WTC11 (cell line): ENCODE measurements around the gene GLG1. TPM values are rescaled to one million over a fixed set of nuclear protein-coding genes. Genes with fewer than 3 reads are reported as not detected.

ENCODE experiments used
- ATAC-seq: fragments of 200-7000 bp; cut with Tn5 transposase; 2 replicates; pipeline ENCODE4 v1.10.0; 2021; ENCODE audit warnings: mild to moderate bottlenecking, moderate library complexity
- Bru-seq: library from RNA; stranded (reverse); fragments of 400-500 nt; gene quantifications from one replicate; lab custom pipeline; 2021; lab: Mats Ljungman, UMichigan
- CTCF ChIA-PET: fragments of 300-600 bp; sonication (Branson Sonifier 250); formaldehyde crosslinking; loops from one replicate; lab custom pipeline; 2021; ENCODE audit warnings: antibody characterized with exemption; lab: Charles Lee
- POLR2A ChIA-PET: fragments of 350-600 bp; sonication (Branson Sonifier 250); formaldehyde crosslinking; loops from one replicate; lab custom pipeline; 2021; ENCODE audit warnings: antibody characterized with exemption; lab: Charles Lee
- DNase-seq: peaks from one replicate; pipeline ENCODE4 v3.0.0; 2021; ENCODE audit warnings: low spot score
- H3K27ac Mint-ChIP-seq: 2 replicates; pipeline ENCODE4 v1.8.0; 2021; ENCODE audit warnings: mixed read lengths
- H3K27me3 Mint-ChIP-seq: 2 replicates; pipeline ENCODE4 v1.8.0; 2021; ENCODE audit warnings: low read depth, mild to moderate bottlenecking, moderate library complexity, mixed read lengths
- H3K36me3 Mint-ChIP-seq: 2 replicates; pipeline ENCODE4 v1.8.0; 2021; ENCODE audit warnings: mixed read lengths
- H3K4me1 Mint-ChIP-seq: 2 replicates; pipeline ENCODE4 v1.8.0; 2022; ENCODE audit warnings: mixed read lengths
- H3K4me3 Mint-ChIP-seq: 2 replicates; pipeline ENCODE4 v1.8.0; 2021; ENCODE audit warnings: mild to moderate bottlenecking, moderate library complexity, mixed read lengths
- H3K9me3 Mint-ChIP-seq: 2 replicates; pipeline ENCODE4 v1.8.0; 2021; ENCODE audit warnings: mixed read lengths
- ATF1 ChIP-seq: sonication (generic); formaldehyde crosslinking; IDR thresholded peaks from 2 replicates; pipeline ENCODE4 v1.8.1; 2023; ENCODE audit warnings: mild to moderate bottlenecking, moderate library complexity, missing genetic modification reagents
- EMX1 ChIP-seq: fragments of 250-450 bp; sonication (Bioruptor Pico); IDR thresholded peaks from 2 replicates; pipeline ENCODE4 v1.8.0; 2021; ENCODE audit warnings: mild to moderate bottlenecking
- FOXK1 ChIP-seq: sonication (generic); formaldehyde crosslinking; IDR thresholded peaks from 2 replicates; pipeline ENCODE4 v1.8.0; 2022; ENCODE audit warnings: mild to moderate bottlenecking, moderate library complexity, missing genetic modification reagents
- GABPB1 ChIP-seq: sonication (generic); formaldehyde crosslinking; IDR thresholded peaks from 2 replicates; pipeline ENCODE4 v1.8.1; 2023; ENCODE audit warnings: mild to moderate bottlenecking, missing genetic modification reagents
- GRHL2 ChIP-seq: fragments of 250-450 bp; sonication (Bioruptor Pico); IDR thresholded peaks from 2 replicates; pipeline ENCODE4 v1.8.0; 2022; ENCODE audit warnings: mild to moderate bottlenecking, moderate library complexity; ENCODE audit not compliant: insufficient replicate concordance, severe bottlenecking
- GTF2I ChIP-seq: fragments of 250-450 bp; sonication (Bioruptor Pico); conservative IDR thresholded peaks from 2 replicates; pipeline ENCODE4 v1.4.0; 2021; ENCODE audit warnings: mild to moderate bottlenecking
- HMGA2 ChIP-seq: fragments of 250-450 bp; sonication (Bioruptor Pico); IDR thresholded peaks from 2 replicates; pipeline ENCODE4 v1.4.0; 2021; ENCODE audit warnings: mild to moderate bottlenecking, moderate library complexity
- KAT7 ChIP-seq: sonication (generic); formaldehyde crosslinking; IDR thresholded peaks from 2 replicates; pipeline ENCODE4 v1.8.1; 2023; ENCODE audit warnings: missing genetic modification reagents, mild to moderate bottlenecking, borderline replicate concordance
- MYBL2 ChIP-seq: sonication (generic); formaldehyde crosslinking; IDR thresholded peaks from 2 replicates; pipeline ENCODE4 v1.8.1; 2023; ENCODE audit warnings: mild to moderate bottlenecking, moderate library complexity, missing genetic modification reagents
- NR1H2 ChIP-seq: sonication (generic); formaldehyde crosslinking; IDR thresholded peaks from 2 replicates; pipeline ENCODE4 v1.9.0; 2021; ENCODE audit warnings: mild to moderate bottlenecking, moderate library complexity, missing genetic modification reagents
- NR2C2 ChIP-seq: sonication (generic); formaldehyde crosslinking; IDR thresholded peaks from 2 replicates; pipeline ENCODE4 v1.8.0; 2022; ENCODE audit warnings: mild to moderate bottlenecking, missing genetic modification reagents
- SMAD3 ChIP-seq: sonication (generic); formaldehyde crosslinking; IDR thresholded peaks from 2 replicates; pipeline ENCODE4 v1.8.0; 2022; ENCODE audit warnings: missing genetic modification reagents, mild to moderate bottlenecking, borderline replicate concordance
- SP1 ChIP-seq: sonication (generic); formaldehyde crosslinking; conservative IDR thresholded peaks from 2 replicates; pipeline ENCODE4 v1.8.1; 2022; ENCODE audit warnings: missing genetic modification reagents
- TEAD1 ChIP-seq: sonication (generic); formaldehyde crosslinking; IDR thresholded peaks from 2 replicates; pipeline ENCODE4 v1.8.0; 2022; ENCODE audit warnings: mild to moderate bottlenecking, missing genetic modification reagents
- ZNF317 ChIP-seq: sonication (generic); formaldehyde crosslinking; IDR thresholded peaks from 2 replicates; pipeline ENCODE4 v1.8.1; 2023; ENCODE audit warnings: low read depth, mild to moderate bottlenecking, moderate library complexity, missing genetic modification reagents, borderline replicate concordance
- ZNF416 ChIP-seq: fragments of 250-450 bp; sonication (Bioruptor Pico); IDR thresholded peaks from 2 replicates; pipeline ENCODE4 v1.9.0; 2021; ENCODE audit warnings: mild to moderate bottlenecking, inconsistent platforms
- long read RNA-seq, 3 experiments: library from RNA in 1 of 3; library from capped mRNA in 1 of 3; library from polyadenylated mRNA in 1 of 3; unstranded in 2 of 3; stranded (forward) in 1 of 3; transcript quantifications; one replicate each; pipeline ENCODE4 v2.0.0, GENCODE V29; 2021
- total RNA-seq: library from RNA; stranded (reverse); gene quantifications from 3 replicates; pipeline ENCODE4 v1.2.3, GENCODE V29; 2021
- TF ChIP-seq, protein P1 (sequence below): sonication (generic); formaldehyde crosslinking; IDR thresholded peaks from 2 replicates; pipeline ENCODE4 v1.8.1; 2023; ENCODE audit warnings: mild to moderate bottlenecking, missing genetic modification reagents, borderline replicate concordance
- TF ChIP-seq, protein P2 (sequence below): sonication (generic); formaldehyde crosslinking; IDR thresholded peaks from 2 replicates; pipeline ENCODE4 v1.8.0; 2022; ENCODE audit warnings: mild to moderate bottlenecking, missing genetic modification reagents
- TF ChIP-seq, protein P3 (sequence below): sonication (generic); formaldehyde crosslinking; IDR thresholded peaks from 2 replicates; pipeline ENCODE4 v1.8.0; 2023; ENCODE audit warnings: missing genetic modification reagents
- TF ChIP-seq, protein P4 (sequence below): fragments of 250-450 bp; sonication (Bioruptor Pico); IDR thresholded peaks from 2 replicates; pipeline ENCODE4 v2.1.2; 2022; ENCODE audit warnings: mild to moderate bottlenecking, moderate library complexity
- TF ChIP-seq, protein P5 (sequence below): sonication (generic); formaldehyde crosslinking; IDR thresholded peaks from 2 replicates; pipeline ENCODE4 v1.8.0; 2022; ENCODE audit warnings: mild to moderate bottlenecking, missing genetic modification reagents
- TF ChIP-seq, protein P6 (sequence below): fragments of 250-450 bp; sonication (Bioruptor Pico); IDR thresholded peaks from 2 replicates; pipeline ENCODE4 v1.9.0; 2021; ENCODE audit warnings: mild to moderate bottlenecking

Gene GLG1
- total RNA-seq: 156 to 179 TPM (median 171 TPM) in 3 replicates
- percentile 81 among the genes with signal in this experiment for Bru-seq, nascent RNA
- long read RNA-seq, experiment 1, full-length matches to known transcripts: 553 of 778 reads
- long read RNA-seq, experiment 1, partial matches to known transcripts: 106 of 778 reads
- long read RNA-seq, experiment 1, other reads (novel, unspliced or antisense): 119 of 778 reads
- long read RNA-seq, experiment 2, full-length matches to known transcripts: 44 of 218 reads
- long read RNA-seq, experiment 2, partial matches to known transcripts: 57 of 218 reads
- long read RNA-seq, experiment 2, other reads (novel, unspliced or antisense): 117 of 218 reads
- long read RNA-seq, experiment 3, partial matches to known transcripts: 14 of 15 reads
- long read RNA-seq, experiment 3, other reads (novel, unspliced or antisense): 1 of 15 reads

DNA sequence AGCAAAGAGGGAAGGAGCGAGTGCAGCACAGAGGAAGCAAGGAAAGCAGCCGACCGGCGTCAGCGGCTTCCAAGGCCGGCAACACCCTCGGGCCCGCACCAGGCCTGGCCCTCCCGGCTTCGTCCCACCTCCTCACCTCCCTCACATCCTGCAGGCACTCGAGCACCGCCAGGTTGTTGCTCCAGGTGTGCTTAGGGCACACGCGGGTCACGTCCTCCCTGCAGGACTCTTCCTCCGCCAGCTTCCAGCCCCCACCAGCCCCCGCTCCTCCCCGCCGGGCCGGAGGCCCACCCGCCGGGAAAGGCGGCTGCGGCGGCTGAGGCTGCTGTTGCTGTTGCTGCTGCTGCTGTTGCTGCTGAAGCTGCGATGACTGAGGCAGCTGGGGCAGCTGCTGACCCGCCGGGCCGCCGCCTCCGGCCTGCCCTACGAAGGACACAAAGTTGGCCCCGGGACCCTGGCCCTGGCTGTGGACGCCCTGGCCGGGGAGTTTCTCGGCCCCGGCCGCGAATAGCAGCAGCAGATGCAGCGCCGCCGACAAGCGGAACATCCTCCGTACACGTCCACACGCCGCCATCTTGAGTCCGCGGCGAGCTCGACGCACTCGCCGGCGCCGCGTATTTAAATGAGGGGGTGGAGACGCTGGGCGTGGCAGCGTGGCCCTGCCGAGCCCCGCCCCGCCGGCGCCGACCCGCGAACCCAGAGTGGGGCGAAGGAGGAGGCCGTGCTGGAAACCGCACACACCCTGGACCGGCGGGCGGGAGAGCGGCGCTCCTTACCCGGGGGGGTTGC, at the start of gene GLG1:
Gene GLG1, minus strand, starts transcription at position 594 of the 789 bp plus-strand sequence. Its CDS starts 20 bp downstream, at position 574.
- peak; percentile 85 for ATAC-seq
- Mint-ChIP-seq H3K27ac (peak within 1 kb of the TSS; percentile 96), H3K36me3 (peaks cover 3% of the 10 kb centered on the region; the same call in 1 of the 2 replicates), H3K9me3 (no peaks in the 10 kb centered on the region), H3K27me3 (no peaks in the 10 kb centered on the region), H3K4me3 (peak within 1 kb of the TSS; percentile 86), H3K4me1 (peaks cover 45% of the 10 kb centered on the region)
- ChIA-PET POLR2A (interaction anchor here (1.2 to 2.2 kb wide), 4 partner anchors 14 to 60 kb away, joined by 3 to 8 read pairs (median 4); partner anchors contain the start of gene RFWD3), CTCF (interaction anchor here (0.5 to 1.0 kb wide), 4 partner anchors 16 to 256 kb away, joined by 3 to 6 read pairs (median 3); no protein-coding TSS in a partner anchor)
- peak; percentile 90 for DNase-seq
- TF ChIP-seq KAT7 (peak; percentile 97), MYBL2 (CRISPR knock-in tag) (peak; percentile 86), ZNF416 (0 out of 2 replicates have a peak, but pooled peaks have one; percentile 45), ZNF317 (CRISPR knock-in tag) (no peak), EMX1 (CRISPR knock-in tag) (no peak), NR2C2 (CRISPR knock-in tag) (no peak), SP1 (CRISPR knock-in tag) (peak; percentile 94), ATF1 (no peak), GTF2I (CRISPR knock-in tag) (no peak), FOXK1 (CRISPR knock-in tag) (peak; percentile 79; the same call in 1 of the 2 replicates), GRHL2 (CRISPR knock-in tag) (no peak), GABPB1 (peak; percentile 73; the same call in 1 of the 2 replicates), TEAD1 (peak; percentile 48; the same call in 1 of the 2 replicates), NR1H2 (CRISPR knock-in tag) (no peak), HMGA2 (CRISPR knock-in tag) (no peak), SMAD3 (CRISPR knock-in tag) (peak; percentile 60; the same call in 1 of the 2 replicates)
- TF ChIP-seq, protein P1, sequence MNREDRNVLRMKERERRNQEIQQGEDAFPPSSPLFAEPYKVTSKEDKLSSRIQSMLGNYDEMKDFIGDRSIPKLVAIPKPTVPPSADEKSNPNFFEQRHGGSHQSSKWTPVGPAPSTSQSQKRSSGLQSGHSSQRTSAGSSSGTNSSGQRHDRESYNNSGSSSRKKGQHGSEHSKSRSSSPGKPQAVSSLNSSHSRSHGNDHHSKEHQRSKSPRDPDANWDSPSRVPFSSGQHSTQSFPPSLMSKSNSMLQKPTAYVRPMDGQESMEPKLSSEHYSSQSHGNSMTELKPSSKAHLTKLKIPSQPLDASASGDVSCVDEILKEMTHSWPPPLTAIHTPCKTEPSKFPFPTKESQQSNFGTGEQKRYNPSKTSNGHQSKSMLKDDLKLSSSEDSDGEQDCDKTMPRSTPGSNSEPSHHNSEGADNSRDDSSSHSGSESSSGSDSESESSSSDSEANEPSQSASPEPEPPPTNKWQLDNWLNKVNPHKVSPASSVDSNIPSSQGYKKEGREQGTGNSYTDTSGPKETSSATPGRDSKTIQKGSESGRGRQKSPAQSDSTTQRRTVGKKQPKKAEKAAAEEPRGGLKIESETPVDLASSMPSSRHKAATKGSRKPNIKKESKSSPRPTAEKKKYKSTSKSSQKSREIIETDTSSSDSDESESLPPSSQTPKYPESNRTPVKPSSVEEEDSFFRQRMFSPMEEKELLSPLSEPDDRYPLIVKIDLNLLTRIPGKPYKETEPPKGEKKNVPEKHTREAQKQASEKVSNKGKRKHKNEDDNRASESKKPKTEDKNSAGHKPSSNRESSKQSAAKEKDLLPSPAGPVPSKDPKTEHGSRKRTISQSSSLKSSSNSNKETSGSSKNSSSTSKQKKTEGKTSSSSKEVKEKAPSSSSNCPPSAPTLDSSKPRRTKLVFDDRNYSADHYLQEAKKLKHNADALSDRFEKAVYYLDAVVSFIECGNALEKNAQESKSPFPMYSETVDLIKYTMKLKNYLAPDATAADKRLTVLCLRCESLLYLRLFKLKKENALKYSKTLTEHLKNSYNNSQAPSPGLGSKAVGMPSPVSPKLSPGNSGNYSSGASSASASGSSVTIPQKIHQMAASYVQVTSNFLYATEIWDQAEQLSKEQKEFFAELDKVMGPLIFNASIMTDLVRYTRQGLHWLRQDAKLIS (CRISPR knock-in tag): peak; percentile 90; the same call in 1 of the 2 replicates
- TF ChIP-seq, protein P2, sequence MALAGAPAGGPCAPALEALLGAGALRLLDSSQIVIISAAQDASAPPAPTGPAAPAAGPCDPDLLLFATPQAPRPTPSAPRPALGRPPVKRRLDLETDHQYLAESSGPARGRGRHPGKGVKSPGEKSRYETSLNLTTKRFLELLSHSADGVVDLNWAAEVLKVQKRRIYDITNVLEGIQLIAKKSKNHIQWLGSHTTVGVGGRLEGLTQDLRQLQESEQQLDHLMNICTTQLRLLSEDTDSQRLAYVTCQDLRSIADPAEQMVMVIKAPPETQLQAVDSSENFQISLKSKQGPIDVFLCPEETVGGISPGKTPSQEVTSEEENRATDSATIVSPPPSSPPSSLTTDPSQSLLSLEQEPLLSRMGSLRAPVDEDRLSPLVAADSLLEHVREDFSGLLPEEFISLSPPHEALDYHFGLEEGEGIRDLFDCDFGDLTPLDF (CRISPR knock-in tag): no peak
- TF ChIP-seq, protein P3, sequence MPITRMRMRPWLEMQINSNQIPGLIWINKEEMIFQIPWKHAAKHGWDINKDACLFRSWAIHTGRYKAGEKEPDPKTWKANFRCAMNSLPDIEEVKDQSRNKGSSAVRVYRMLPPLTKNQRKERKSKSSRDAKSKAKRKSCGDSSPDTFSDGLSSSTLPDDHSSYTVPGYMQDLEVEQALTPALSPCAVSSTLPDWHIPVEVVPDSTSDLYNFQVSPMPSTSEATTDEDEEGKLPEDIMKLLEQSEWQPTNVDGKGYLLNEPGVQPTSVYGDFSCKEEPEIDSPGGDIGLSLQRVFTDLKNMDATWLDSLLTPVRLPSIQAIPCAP: no peak
- TF ChIP-seq, protein P4, sequence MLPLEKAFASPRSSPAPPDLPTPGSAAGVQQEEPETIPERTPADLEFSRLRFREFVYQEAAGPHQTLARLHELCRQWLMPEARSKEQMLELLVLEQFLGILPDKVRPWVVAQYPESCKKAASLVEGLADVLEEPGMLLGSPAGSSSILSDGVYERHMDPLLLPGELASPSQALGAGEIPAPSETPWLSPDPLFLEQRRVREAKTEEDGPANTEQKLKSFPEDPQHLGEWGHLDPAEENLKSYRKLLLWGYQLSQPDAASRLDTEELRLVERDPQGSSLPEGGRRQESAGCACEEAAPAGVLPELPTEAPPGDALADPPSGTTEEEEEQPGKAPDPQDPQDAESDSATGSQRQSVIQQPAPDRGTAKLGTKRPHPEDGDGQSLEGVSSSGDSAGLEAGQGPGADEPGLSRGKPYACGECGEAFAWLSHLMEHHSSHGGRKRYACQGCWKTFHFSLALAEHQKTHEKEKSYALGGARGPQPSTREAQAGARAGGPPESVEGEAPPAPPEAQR (CRISPR knock-in tag): no peak
- TF ChIP-seq, protein P5, sequence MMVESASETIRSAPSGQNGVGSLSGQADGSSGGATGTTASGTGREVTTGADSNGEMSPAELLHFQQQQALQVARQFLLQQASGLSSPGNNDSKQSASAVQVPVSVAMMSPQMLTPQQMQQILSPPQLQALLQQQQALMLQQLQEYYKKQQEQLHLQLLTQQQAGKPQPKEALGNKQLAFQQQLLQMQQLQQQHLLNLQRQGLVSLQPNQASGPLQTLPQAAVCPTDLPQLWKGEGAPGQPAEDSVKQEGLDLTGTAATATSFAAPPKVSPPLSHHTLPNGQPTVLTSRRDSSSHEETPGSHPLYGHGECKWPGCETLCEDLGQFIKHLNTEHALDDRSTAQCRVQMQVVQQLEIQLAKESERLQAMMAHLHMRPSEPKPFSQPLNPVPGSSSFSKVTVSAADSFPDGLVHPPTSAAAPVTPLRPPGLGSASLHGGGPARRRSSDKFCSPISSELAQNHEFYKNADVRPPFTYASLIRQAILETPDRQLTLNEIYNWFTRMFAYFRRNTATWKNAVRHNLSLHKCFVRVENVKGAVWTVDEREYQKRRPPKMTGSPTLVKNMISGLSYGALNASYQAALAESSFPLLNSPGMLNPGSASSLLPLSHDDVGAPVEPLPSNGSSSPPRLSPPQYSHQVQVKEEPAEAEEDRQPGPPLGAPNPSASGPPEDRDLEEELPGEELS (CRISPR knock-in tag): peak; percentile 69; the same call in 1 of the 2 replicates
- TF ChIP-seq, protein P6, sequence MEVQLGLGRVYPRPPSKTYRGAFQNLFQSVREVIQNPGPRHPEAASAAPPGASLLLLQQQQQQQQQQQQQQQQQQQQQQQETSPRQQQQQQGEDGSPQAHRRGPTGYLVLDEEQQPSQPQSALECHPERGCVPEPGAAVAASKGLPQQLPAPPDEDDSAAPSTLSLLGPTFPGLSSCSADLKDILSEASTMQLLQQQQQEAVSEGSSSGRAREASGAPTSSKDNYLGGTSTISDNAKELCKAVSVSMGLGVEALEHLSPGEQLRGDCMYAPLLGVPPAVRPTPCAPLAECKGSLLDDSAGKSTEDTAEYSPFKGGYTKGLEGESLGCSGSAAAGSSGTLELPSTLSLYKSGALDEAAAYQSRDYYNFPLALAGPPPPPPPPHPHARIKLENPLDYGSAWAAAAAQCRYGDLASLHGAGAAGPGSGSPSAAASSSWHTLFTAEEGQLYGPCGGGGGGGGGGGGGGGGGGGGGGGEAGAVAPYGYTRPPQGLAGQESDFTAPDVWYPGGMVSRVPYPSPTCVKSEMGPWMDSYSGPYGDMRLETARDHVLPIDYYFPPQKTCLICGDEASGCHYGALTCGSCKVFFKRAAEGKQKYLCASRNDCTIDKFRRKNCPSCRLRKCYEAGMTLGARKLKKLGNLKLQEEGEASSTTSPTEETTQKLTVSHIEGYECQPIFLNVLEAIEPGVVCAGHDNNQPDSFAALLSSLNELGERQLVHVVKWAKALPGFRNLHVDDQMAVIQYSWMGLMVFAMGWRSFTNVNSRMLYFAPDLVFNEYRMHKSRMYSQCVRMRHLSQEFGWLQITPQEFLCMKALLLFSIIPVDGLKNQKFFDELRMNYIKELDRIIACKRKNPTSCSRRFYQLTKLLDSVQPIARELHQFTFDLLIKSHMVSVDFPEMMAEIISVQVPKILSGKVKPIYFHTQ (CRISPR knock-in tag): no peak
